ENCODE results near the gene CORIN. TPM values are rescaled to one million over a fixed set of nuclear protein-coding genes. Genes with fewer than 3 reads are reported as not detected.

Gene CORIN
- total and polyA plus RNA-seq, 4 donors: 0.02 to 0.23 (median 0.15) TPM

GRCh38 chr4:47598896-47599295, 239.0 kb downstream of the CORIN start:
- no peak overlapping the region for H3K9ac ChIP-seq (ENCODE audit: low read depth in 1 of 2, low read length in 2 of 2)
- H3K27ac ChIP-seq (ENCODE audit: low read depth in 1 of 2, low read length in 2 of 2): no peak overlapping the region
- H3K4me1 ChIP-seq (ENCODE audit: control insufficient read depth in 4 of 4, insufficient read depth in 4 of 4, low read length in 3 of 4): no peaks in the 10 kb centered on the region
- DNase-seq (ENCODE audit: low spot score): no peak
- peaks cover 0 to 5% (median 0%) of the 10 kb centered on the region in 4 donors for H3K36me3 ChIP-seq (ENCODE audit: control insufficient read depth in 4 of 4, insufficient read depth in 3 of 4, low read depth in 1 of 4, low read length in 3 of 4)
- 90% methylated on average over 3 of the region's 3 CpGs for WGBS
- no peak overlapping the region for H3K4me3 ChIP-seq (ENCODE audit: low read depth in 1 of 3, low read length in 3 of 3)
- H3K27me3 ChIP-seq (ENCODE audit: control insufficient read depth in 4 of 4, insufficient read depth in 4 of 4, low read length in 3 of 4): no peaks in the 10 kb centered on the region
- H3K9me3 ChIP-seq (ENCODE audit: control insufficient read depth in 4 of 4, low read length in 3 of 4): no peaks in the 10 kb centered on the region
- TF ChIP-seq, protein P1, sequence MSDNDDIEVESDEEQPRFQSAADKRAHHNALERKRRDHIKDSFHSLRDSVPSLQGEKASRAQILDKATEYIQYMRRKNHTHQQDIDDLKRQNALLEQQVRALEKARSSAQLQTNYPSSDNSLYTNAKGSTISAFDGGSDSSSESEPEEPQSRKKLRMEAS (IDR thresholded peaks at IDR 0.05): no peak
- TF ChIP-seq, protein P2, sequence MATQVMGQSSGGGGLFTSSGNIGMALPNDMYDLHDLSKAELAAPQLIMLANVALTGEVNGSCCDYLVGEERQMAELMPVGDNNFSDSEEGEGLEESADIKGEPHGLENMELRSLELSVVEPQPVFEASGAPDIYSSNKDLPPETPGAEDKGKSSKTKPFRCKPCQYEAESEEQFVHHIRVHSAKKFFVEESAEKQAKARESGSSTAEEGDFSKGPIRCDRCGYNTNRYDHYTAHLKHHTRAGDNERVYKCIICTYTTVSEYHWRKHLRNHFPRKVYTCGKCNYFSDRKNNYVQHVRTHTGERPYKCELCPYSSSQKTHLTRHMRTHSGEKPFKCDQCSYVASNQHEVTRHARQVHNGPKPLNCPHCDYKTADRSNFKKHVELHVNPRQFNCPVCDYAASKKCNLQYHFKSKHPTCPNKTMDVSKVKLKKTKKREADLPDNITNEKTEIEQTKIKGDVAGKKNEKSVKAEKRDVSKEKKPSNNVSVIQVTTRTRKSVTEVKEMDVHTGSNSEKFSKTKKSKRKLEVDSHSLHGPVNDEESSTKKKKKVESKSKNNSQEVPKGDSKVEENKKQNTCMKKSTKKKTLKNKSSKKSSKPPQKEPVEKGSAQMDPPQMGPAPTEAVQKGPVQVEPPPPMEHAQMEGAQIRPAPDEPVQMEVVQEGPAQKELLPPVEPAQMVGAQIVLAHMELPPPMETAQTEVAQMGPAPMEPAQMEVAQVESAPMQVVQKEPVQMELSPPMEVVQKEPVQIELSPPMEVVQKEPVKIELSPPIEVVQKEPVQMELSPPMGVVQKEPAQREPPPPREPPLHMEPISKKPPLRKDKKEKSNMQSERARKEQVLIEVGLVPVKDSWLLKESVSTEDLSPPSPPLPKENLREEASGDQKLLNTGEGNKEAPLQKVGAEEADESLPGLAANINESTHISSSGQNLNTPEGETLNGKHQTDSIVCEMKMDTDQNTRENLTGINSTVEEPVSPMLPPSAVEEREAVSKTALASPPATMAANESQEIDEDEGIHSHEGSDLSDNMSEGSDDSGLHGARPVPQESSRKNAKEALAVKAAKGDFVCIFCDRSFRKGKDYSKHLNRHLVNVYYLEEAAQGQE (IDR thresholded peaks at IDR 0.05): no peak
- TF ChIP-seq EGR1 (IDR thresholded peaks at IDR 0.05; ENCODE audit: low read depth in 2 of 2) (no peak), YY1 (IDR thresholded peaks at IDR 0.05) (no peak), FOXA2 (IDR thresholded peaks at IDR 0.05) (no peak), JUND (IDR thresholded peaks at IDR 0.05) (no peak), ATF3 (IDR thresholded peaks at IDR 0.05) (no peak), CTCF (IDR thresholded peaks at IDR 0.05; ENCODE audit: low read depth, low read length, missing input control) (no peak), NR2F2 (IDR thresholded peaks at IDR 0.05) (no peak), TAF1 (conservative IDR thresholded peaks at IDR 0.05) (no peak), HNF4G (IDR thresholded peaks at IDR 0.05) (no peak), FOXA1 (IDR thresholded peaks at IDR 0.05) (no peak), SP1 (IDR thresholded peaks at IDR 0.05) (no peak), GABPA (IDR thresholded peaks at IDR 0.05 in 1 of 2, conservative IDR thresholded peaks at IDR 0.05 in 1 of 2) (no peak)

DNA sequence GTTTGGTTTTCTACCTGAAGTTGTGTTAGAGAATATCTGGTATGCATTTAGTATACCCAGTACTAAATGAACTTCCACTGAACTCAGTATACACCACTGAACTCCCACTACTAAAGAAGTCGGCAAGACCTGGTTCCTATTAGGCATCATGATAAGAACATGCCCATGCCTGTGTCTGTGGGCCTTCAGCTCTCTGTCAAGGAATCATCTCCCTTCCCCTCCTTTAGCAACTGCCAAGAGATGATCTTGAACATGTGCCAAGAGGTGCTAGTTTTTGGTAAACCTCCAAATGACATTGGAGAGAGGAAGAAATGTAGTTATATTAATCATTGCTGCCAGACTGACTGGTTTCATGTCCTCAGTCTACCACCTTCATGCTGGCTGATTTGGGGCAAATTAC, 239.5 kb downstream of the CORIN start:
- H3K9me3 ChIP-seq (ENCODE audit: control insufficient read depth in 4 of 4, low read length in 3 of 4): no peaks in the 10 kb centered on the region
- DNase-seq (ENCODE audit: low spot score): no peak
- peaks cover 0 to 5% (median 0%) of the 10 kb centered on the region in 4 donors for H3K36me3 ChIP-seq (ENCODE audit: control insufficient read depth in 4 of 4, insufficient read depth in 3 of 4, low read depth in 1 of 4, low read length in 3 of 4)
- H3K27me3 ChIP-seq (ENCODE audit: control insufficient read depth in 4 of 4, insufficient read depth in 4 of 4, low read length in 3 of 4): no peaks in the 10 kb centered on the region
- H3K4me1 ChIP-seq (ENCODE audit: control insufficient read depth in 4 of 4, insufficient read depth in 4 of 4, low read length in 3 of 4): no peaks in the 10 kb centered on the region
- H3K9ac ChIP-seq (ENCODE audit: low read depth in 1 of 2, low read length in 2 of 2): no peak overlapping the region
- 76% methylated on average over 1 of the region's 1 CpG for WGBS
- H3K4me3 ChIP-seq (ENCODE audit: low read depth in 1 of 3, low read length in 3 of 3): no peak overlapping the region
- H3K27ac ChIP-seq (ENCODE audit: low read depth in 1 of 2, low read length in 2 of 2): no peak overlapping the region
- TF ChIP-seq SP1 (IDR thresholded peaks at IDR 0.05) (no peak), NR2F2 (IDR thresholded peaks at IDR 0.05) (no peak), YY1 (IDR thresholded peaks at IDR 0.05) (no peak), HNF4A (conservative IDR thresholded peaks at IDR 0.05) (no peak), ZBTB33 (IDR thresholded peaks at IDR 0.05) (no peak), CTCF (IDR thresholded peaks at IDR 0.05; ENCODE audit: low read depth, low read length, missing input control) (no peak), FOXA2 (IDR thresholded peaks at IDR 0.05) (no peak), GABPA (IDR thresholded peaks at IDR 0.05 in 1 of 2, conservative IDR thresholded peaks at IDR 0.05 in 1 of 2) (no peak), JUND (IDR thresholded peaks at IDR 0.05) (no peak), RAD21 (IDR thresholded peaks at IDR 0.05) (no peak), EGR1 (IDR thresholded peaks at IDR 0.05; ENCODE audit: low read depth in 2 of 2) (no peak), TAF1 (conservative IDR thresholded peaks at IDR 0.05) (no peak)
- TF ChIP-seq, protein P2 (IDR thresholded peaks at IDR 0.05): no peak
- TF ChIP-seq, protein P1 (IDR thresholded peaks at IDR 0.05): no peak
